HepG2 (cell line): ENCODE results near the gene KLHL36.

ENCODE experiments used
- EZH2 ChIP-seq: conservative IDR thresholded peaks from 2 replicates; pipeline ENCODE4 v1.6.1; 2012; ENCODE audit warnings: mild to moderate bottlenecking, low read depth, low read length, moderate library complexity
- NFE2 ChIP-seq: sonication (generic); formaldehyde crosslinking; IDR thresholded peaks from 2 replicates; pipeline ENCODE4 v1.4.0; 2020; ENCODE audit warnings: missing genetic modification reagents
- POLR2A ChIP-seq, 2 experiments: IDR thresholded peaks; 2 replicates each; pipeline ENCODE4 v1.6.1; 2011; ENCODE audit warnings: low read depth in 2 of 2, low read length in 2 of 2, mild to moderate bottlenecking in 1 of 2, moderate library complexity in 1 of 2; ENCODE audit not compliant: insufficient read depth in 1 of 2
- SOX6 ChIP-seq, 2 experiments: fragments of 450-650 bp in 1 of 2; sonication (generic) in 1 of 2; formaldehyde crosslinking in 1 of 2; IDR thresholded peaks; 2 replicates each; pipeline versions ENCODE4 v1.4.0 to v1.6.1; 2017 to 2020; ENCODE audit warnings: antibody characterized with exemption in 1 of 2, mild to moderate bottlenecking in 1 of 2, missing genetic modification reagents in 1 of 2
- TCF12 ChIP-seq, 2 experiments: fragments of 450-650 bp in 1 of 2; sonication (generic) in 1 of 2; formaldehyde crosslinking in 1 of 2; IDR thresholded peaks; 2 replicates each; pipeline versions ENCODE4 v1.6.1 to v1.8.0; 2017 to 2022; ENCODE audit warnings: antibody characterized with exemption in 1 of 2, mild to moderate bottlenecking in 1 of 2, missing genetic modification reagents in 1 of 2, moderate library complexity in 1 of 2
- ZNF747 ChIP-seq: sonication (generic); formaldehyde crosslinking; IDR thresholded peaks from 2 replicates; pipeline ENCODE4 v1.8.1; 2023; ENCODE audit warnings: missing genetic modification reagents, mild to moderate bottlenecking, borderline replicate concordance

DNA sequence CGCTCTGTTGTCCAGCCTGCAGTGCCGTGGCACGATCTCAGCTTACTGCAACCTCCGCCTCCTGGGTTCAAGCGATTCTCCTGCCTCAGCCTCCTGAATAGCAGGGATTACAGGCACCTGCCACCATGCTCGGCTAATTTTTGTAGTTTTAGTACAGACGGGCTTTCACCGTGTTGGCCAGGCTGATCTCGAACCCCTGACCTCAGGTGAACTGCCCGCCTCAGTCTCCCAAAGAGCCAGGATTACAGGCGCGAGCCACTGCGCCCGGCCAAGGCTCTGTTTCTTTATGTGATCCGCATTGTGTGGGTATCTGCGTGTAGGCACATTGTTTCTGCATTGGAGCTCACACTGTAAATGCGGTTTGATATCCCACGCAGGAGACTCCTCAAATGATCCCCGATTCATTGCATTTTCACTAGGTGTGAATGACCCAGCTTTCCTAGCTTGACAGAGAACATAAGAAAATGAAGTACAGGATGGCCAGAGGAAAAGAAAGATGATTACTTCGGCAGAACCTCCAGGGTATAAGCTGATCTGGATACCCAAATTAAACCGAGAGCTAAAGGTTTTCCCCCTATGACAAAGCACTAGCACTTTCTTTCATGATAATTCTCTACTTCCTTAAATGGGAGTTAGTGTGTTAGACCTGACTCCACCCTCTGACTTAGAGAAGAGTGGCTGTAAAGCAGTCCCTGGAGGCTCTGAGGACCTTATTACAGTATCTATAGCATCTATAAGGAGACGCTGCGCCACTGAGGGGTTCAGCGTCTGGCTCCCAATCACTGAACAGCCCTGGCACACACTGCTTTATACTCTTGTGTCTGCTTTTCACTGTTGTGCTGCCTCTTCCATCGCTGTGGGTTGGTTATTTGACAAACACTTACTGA lies 47.7 kb upstream of the KLHL36 start:
- TF ChIP-seq TCF12 (IDR thresholded peaks at IDR 0.05) (no peak), TCF12 (CRISPR knock-in tag; IDR thresholded peaks at IDR 0.05) (no peak), ZNF747 (CRISPR knock-in tag) (no peak), EZH2 (no peak), POLR2A (IDR thresholded peaks at IDR 0.05; ENCODE audit: insufficient read depth in 1 of 2, low read depth in 2 of 2, low read length in 2 of 2) (no peak), SOX6 (IDR thresholded peaks at IDR 0.05) (no peak), SOX6 (CRISPR knock-in tag; IDR thresholded peaks at IDR 0.05) (no peak), NFE2 (no peak)
